ENCODE results near the gene DEDD.

DEDD gene

GRCh38 chr1:161096530-161096929 is 35.9 kb downstream of the DEDD start:
- TF ChIP-seq CTCF (IDR thresholded peaks at IDR 0.05; ENCODE audit: low read depth, low read length) = no peak
- DNase-seq (ENCODE audit: low read depth in 2 of 2) = peak; percentile 87
- H3K4me3 ChIP-seq (replicated peaks in 1 of 2; ENCODE audit: low read depth in 2 of 2, low read length in 2 of 2) = no peak overlapping the region

GRCh38 chr1:161096015-161096414 is 36.5 kb downstream of the DEDD start:
- no peak overlapping the region for H3K4me3 ChIP-seq (replicated peaks in 1 of 2; ENCODE audit: low read depth in 2 of 2, low read length in 2 of 2)
- TF ChIP-seq CTCF (IDR thresholded peaks at IDR 0.05; ENCODE audit: low read depth, low read length) = no peak
- no peak for DNase-seq (ENCODE audit: low read depth in 2 of 2)

- DNase-seq (ENCODE audit: low read depth in 2 of 2) = no peak
- no peak for TF ChIP-seq CTCF (IDR thresholded peaks at IDR 0.05; ENCODE audit: low read depth, low read length)
- H3K4me3 ChIP-seq (replicated peaks in 1 of 2; ENCODE audit: low read depth in 2 of 2, low read length in 2 of 2) = no peak overlapping the region
Observed at GRCh38 chr1:161095230-161095629, 37.2 kb downstream of the DEDD start.

GRCh38 chr1:161094481-161094880 is 38.0 kb downstream of the DEDD start:
- no peak for TF ChIP-seq CTCF (IDR thresholded peaks at IDR 0.05; ENCODE audit: low read depth, low read length)
- H3K4me3 ChIP-seq (replicated peaks in 1 of 2; ENCODE audit: low read depth in 2 of 2, low read length in 2 of 2) = no peak overlapping the region
- DNase-seq (ENCODE audit: low read depth in 2 of 2) = no peak

- TF ChIP-seq CTCF (IDR thresholded peaks at IDR 0.05; ENCODE audit: low read depth, low read length) = no peak
- H3K4me3 ChIP-seq (replicated peaks in 1 of 2; ENCODE audit: low read depth in 2 of 2, low read length in 2 of 2) = no peak overlapping the region
- peak in 1 of 2 donors; percentile 57 for DNase-seq (ENCODE audit: low read depth in 2 of 2)
Observed at GRCh38 chr1:161092621-161093028, 39.8 kb downstream of the DEDD start.

GRCh38 chr1:161091796-161092507 is 40.5 kb downstream of the DEDD start:
- no peak for TF ChIP-seq CTCF (IDR thresholded peaks at IDR 0.05; ENCODE audit: low read depth, low read length)
- no peak for DNase-seq (ENCODE audit: low read depth in 2 of 2)
- no peak overlapping the region for H3K4me3 ChIP-seq (replicated peaks in 1 of 2; ENCODE audit: low read depth in 2 of 2, low read length in 2 of 2)

GRCh38 chr1:161091093-161091492 is 41.4 kb downstream of the DEDD start:
- TF ChIP-seq CTCF (IDR thresholded peaks at IDR 0.05; ENCODE audit: low read depth, low read length) = no peak
- no peak overlapping the region for H3K4me3 ChIP-seq (replicated peaks in 1 of 2; ENCODE audit: low read depth in 2 of 2, low read length in 2 of 2)
- no peak for DNase-seq (ENCODE audit: low read depth in 2 of 2)

Measured in cardiac fibroblast (primary cell).